A549 (cell line): ENCODE measurements around the gene PPIP5K2. TPM values are rescaled to one million over a fixed set of nuclear protein-coding genes. Genes with fewer than 3 reads are reported as not detected.

Source experiments
- ATAC-seq, 2 experiments: fragments of 200-7000 bp in 1 of 2; fragments of >200 bp in 1 of 2; cut with Nextera tagmentation in 1 of 2; cut with Tn5 transposase in 1 of 2; 3 replicates each; pipeline versions ENCODE4 v1.8.0 to v1.9.1; 2018 to 2020; ENCODE audit warnings: mild to moderate bottlenecking in 1 of 2, moderate library complexity in 1 of 2
- CTCF ChIA-PET: fragments of 300-600 bp; sonication (Branson Sonifier 250); formaldehyde crosslinking; extraction: SDS; loops from one replicate; lab custom pipeline; 2021; ENCODE audit warnings: antibody characterized with exemption, inconsistent platforms; lab: Yijun Ruan, JAX
- POLR2A ChIA-PET: fragments of 350-600 bp; formaldehyde crosslinking; extraction: SDS; loops from one replicate; lab custom pipeline; 2021; ENCODE audit warnings: antibody characterized with exemption, inconsistent platforms; lab: Yijun Ruan, JAX
- DNase-seq, 2 experiments: peaks; one replicate each; pipeline versions ENCODE4 v3.0.0 to v3.0.0-alpha.2; 2011 to 2016; ENCODE audit warnings: low read depth in 1 of 2, low spot score in 1 of 2
- FAIRE-seq: peaks from 2 replicates; lab custom pipeline; 2011; peaks lifted over from hg19 to GRCh38; lab: Jason Lieb, UNC
- H3K27ac ChIP-seq, 2 experiments: fragments of >200 bp; sonication (Bioruptor Twin); formaldehyde crosslinking; 3 replicates each; pipeline ENCODE4 v1.5.1; 2016 to 2017
- H3K4me1 ChIP-seq: fragments of >200 bp; sonication (Bioruptor Twin); formaldehyde crosslinking; 3 replicates; pipeline ENCODE4 v1.6.1; 2016
- H3K4me2 ChIP-seq: fragments of >200 bp; sonication (Bioruptor Twin); formaldehyde crosslinking; 3 replicates; pipeline ENCODE4 v1.6.1; 2016
- H3K4me3 ChIP-seq: fragments of >200 bp; sonication (Bioruptor Twin); formaldehyde crosslinking; 3 replicates; pipeline ENCODE4 v1.5.1; 2016
- H3K9me3 ChIP-seq: fragments of >200 bp; sonication (Bioruptor Twin); formaldehyde crosslinking; 3 replicates; pipeline ENCODE4 v1.6.1; 2016
- CEBPB ChIP-seq, 2 experiments: fragments of >200 bp in 1 of 2; sonication (Bioruptor Twin) in 1 of 2; formaldehyde crosslinking in 1 of 2; IDR thresholded peaks; 2 replicates each; pipeline ENCODE4 v1.6.1; 2012 to 2016
- CHD4 ChIP-seq: fragments of 200-600 bp; sonication (generic); IDR thresholded peaks from 2 replicates; pipeline ENCODE4 v1.6.1; 2016; ENCODE audit warnings: antibody characterized with exemption, mild to moderate bottlenecking, borderline replicate concordance
- EHF ChIP-seq: fragments of 250-450 bp; sonication (Bioruptor Pico); IDR thresholded peaks from 2 replicates; pipeline ENCODE4 v1.5.0; 2020; ENCODE audit warnings: mild to moderate bottlenecking
- FOSB ChIP-seq: fragments of 250-450 bp; sonication (Bioruptor Pico); IDR thresholded peaks from 2 replicates; pipeline ENCODE4 v1.5.0; 2020; ENCODE audit warnings: mild to moderate bottlenecking, moderate library complexity
- GATA3 ChIP-seq: IDR thresholded peaks from 2 replicates; pipeline ENCODE4 v1.6.1; 2012; ENCODE audit warnings: borderline replicate concordance
- HOXB13 ChIP-seq: fragments of 250-450 bp; sonication (Bioruptor Pico); IDR thresholded peaks from 2 replicates; pipeline ENCODE4 v1.5.0; 2020; ENCODE audit warnings: low read depth, mild to moderate bottlenecking, moderate library complexity
- JUN ChIP-seq, 2 experiments: fragments of >200 bp; sonication (Bioruptor Twin); formaldehyde crosslinking; IDR thresholded peaks; 2 replicates in 1 of 2; 3 replicates in 1 of 2; pipeline ENCODE4 v1.6.1; 2016 to 2017
- MAFK ChIP-seq: fragments of 450-650 bp; IDR thresholded peaks from 2 replicates; pipeline ENCODE4 v1.6.1; 2014; ENCODE audit not compliant: partially characterized antibody
- RFX5 ChIP-seq: fragments of 450-650 bp; IDR thresholded peaks from 2 replicates; pipeline ENCODE4 v1.7.1; 2014; ENCODE audit warnings: antibody characterized with exemption, mild to moderate bottlenecking, moderate library complexity
- SMC3 ChIP-seq: fragments of >200 bp; sonication (Bioruptor Twin); formaldehyde crosslinking; IDR thresholded peaks from 3 replicates; pipeline ENCODE4 v1.6.1; 2018; ENCODE audit warnings: inconsistent platforms
- TFCP2L1 ChIP-seq: fragments of 250-450 bp; sonication (Bioruptor Pico); IDR thresholded peaks from 2 replicates; pipeline ENCODE4 v1.5.0; 2021; ENCODE audit warnings: mild to moderate bottlenecking
- TP53 ChIP-seq: fragments of 250-450 bp; sonication (Bioruptor Pico); IDR thresholded peaks from 2 replicates; pipeline ENCODE4 v1.5.0; 2021; ENCODE audit warnings: mild to moderate bottlenecking, moderate library complexity
- ZFP36 ChIP-seq: fragments of 450-650 bp; IDR thresholded peaks from 2 replicates; pipeline ENCODE4 v1.6.1; 2014; ENCODE audit warnings: borderline replicate concordance; ENCODE audit not compliant: partially characterized antibody
- ZNF302 ChIP-seq: fragments of 250-450 bp; sonication (Bioruptor Pico); IDR thresholded peaks from 2 replicates; pipeline ENCODE4 v1.9.0; 2021; ENCODE audit warnings: inconsistent platforms, mild to moderate bottlenecking, moderate library complexity
- WGBS: methylation state at CpG from one replicate; pipeline ENCODE4 v1.1.6; 2017; ENCODE audit errors: missing lambda C conversion rate; 5-methylcytosine and 5-hydroxymethylcytosine counted together
- polyA plus RNA-seq, 4 experiments: library from polyadenylated mRNA; depleted of rRNA in 3 of 4; stranded (reverse); fragments of >200 nt; fragmentation: RNase III in 1 of 4; extraction: RNeasy Plus Mini Kit Qiagen cat#74134 plus additional on column Dnase treatment in 1 of 4; gene quantifications; 2 replicates in 3 of 4; 3 replicates in 1 of 4; pipeline ENCODE4 v1.2.3, GENCODE V29; 2011 to 2017
- TF ChIP-seq, protein P1 (sequence below): fragments of 150-350 bp; IDR thresholded peaks from 2 replicates; pipeline ENCODE4 v1.6.1; 2014; ENCODE audit warnings: low read depth, mild to moderate bottlenecking, low read length
- TF ChIP-seq, protein P2 (sequence below): fragments of 450-650 bp; IDR thresholded peaks from 2 replicates; pipeline ENCODE4 v1.6.1; 2014; ENCODE audit warnings: antibody characterized with exemption
- TF ChIP-seq, protein P3 (sequence below): fragments of 250-450 bp; sonication (Bioruptor Pico); IDR thresholded peaks from 2 replicates; pipeline ENCODE4 v1.5.0; 2020; ENCODE audit warnings: low read depth, mild to moderate bottlenecking, moderate library complexity

Gene PPIP5K2
- polyA plus RNA-seq, 2 of the 4 experiments (the other 2 are of a cell fraction) = 21.9 to 61.7 TPM

DNA sequence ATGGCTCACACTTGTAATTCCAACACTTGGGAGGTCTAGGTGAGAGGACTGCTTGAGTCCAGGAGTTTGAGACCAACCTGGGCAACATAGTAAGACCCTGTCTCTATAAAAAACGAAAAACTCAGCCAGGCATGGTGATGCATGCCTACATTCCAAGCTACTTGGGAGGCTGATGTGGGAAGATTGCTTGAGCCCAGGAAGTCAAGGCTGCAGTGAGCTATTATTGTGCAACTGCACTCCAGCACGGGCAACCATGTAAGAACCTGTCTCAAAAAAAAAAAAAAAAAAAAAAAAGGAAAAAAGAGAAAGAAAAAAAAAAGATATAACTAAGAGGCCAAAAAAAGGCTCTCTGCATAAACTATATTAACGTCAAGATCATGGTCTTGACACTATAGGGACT is 27.4 kb upstream of the PPIP5K2 start:
- Histone ChIP-seq H3K4me1 (peaks cover 4% of the 10 kb centered on the region; the same call in 1 of the 3 replicates), H3K27ac (no peak overlapping the region), H3K4me3 (no peak overlapping the region), H3K9me3 (no peaks in the 10 kb centered on the region), H3K4me2 (no peak overlapping the region)
- CTCF ChIA-PET = no interaction called here
- POLR2A ChIA-PET = no interaction called here
- 62% methylated on average over 3 of the region's 3 CpGs for WGBS
- no peak for TF ChIP-seq SMC3
- no peak for TF ChIP-seq FOSB (CRISPR knock-in tag)
- no peak for TF ChIP-seq ZFP36
- TF ChIP-seq CEBPB (IDR thresholded peaks at IDR 0.05) = no peak
- no peak for TF ChIP-seq TFCP2L1 (CRISPR knock-in tag)
- no peak for TF ChIP-seq EHF (CRISPR knock-in tag)
- no peak for TF ChIP-seq HOXB13 (CRISPR knock-in tag)
- no peak for TF ChIP-seq RFX5
- no peak for TF ChIP-seq JUN (IDR thresholded peaks at IDR 0.05)
- no peak for TF ChIP-seq GATA3
- no peak for TF ChIP-seq CHD4
- TF ChIP-seq, protein P1, sequence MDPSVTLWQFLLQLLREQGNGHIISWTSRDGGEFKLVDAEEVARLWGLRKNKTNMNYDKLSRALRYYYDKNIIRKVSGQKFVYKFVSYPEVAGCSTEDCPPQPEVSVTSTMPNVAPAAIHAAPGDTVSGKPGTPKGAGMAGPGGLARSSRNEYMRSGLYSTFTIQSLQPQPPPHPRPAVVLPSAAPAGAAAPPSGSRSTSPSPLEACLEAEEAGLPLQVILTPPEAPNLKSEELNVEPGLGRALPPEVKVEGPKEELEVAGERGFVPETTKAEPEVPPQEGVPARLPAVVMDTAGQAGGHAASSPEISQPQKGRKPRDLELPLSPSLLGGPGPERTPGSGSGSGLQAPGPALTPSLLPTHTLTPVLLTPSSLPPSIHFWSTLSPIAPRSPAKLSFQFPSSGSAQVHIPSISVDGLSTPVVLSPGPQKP = no peak
- TF ChIP-seq MAFK = no peak
- TF ChIP-seq, protein P2, sequence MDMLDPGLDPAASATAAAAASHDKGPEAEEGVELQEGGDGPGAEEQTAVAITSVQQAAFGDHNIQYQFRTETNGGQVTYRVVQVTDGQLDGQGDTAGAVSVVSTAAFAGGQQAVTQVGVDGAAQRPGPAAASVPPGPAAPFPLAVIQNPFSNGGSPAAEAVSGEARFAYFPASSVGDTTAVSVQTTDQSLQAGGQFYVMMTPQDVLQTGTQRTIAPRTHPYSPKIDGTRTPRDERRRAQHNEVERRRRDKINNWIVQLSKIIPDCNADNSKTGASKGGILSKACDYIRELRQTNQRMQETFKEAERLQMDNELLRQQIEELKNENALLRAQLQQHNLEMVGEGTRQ = no peak
- no peak for FAIRE-seq
- no peak for DNase-seq
- no peak for ATAC-seq

- FAIRE-seq (no peak), ATAC-seq (no peak), DNase-seq (no peak)
- ChIA-PET CTCF (no interaction called here), POLR2A (no interaction called here)
- Histone ChIP-seq H3K4me1 (peaks cover 4% of the 10 kb centered on the region; the same call in 1 of the 3 replicates), H3K9me3 (no peaks in the 10 kb centered on the region), H3K27ac (no peak overlapping the region), H3K4me3 (no peak overlapping the region), H3K4me2 (no peak overlapping the region)
- no peak for TF ChIP-seq TP53 (CRISPR knock-in tag)
- 83% methylated on average over 1 of the region's 1 CpG for WGBS
These were observed 26.4 kb upstream of the PPIP5K2 start for GRCh38 chr5:103093727-103094126.

DNA sequence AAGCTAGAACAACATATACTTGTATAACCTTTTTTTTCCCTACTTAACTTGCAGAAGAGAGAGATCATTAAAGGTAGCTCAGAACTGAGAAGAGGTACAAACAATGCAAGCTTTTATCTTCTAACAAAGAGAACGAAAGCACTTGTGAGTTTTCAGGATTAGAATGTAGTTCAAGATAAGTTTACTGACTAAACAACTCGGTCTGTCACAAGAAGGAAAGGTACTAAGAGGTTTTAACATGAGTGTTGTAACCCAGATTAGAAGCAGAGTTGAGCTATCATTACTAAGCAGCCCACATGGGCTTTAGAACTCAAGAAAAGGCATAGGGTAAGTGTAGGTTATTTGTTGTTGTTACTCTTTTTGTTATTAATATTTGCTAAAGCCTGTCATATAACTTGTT is 25.4 kb upstream of the PPIP5K2 start:
- TF ChIP-seq FOSB (CRISPR knock-in tag) (no peak), ZNF302 (no peak)
- TF ChIP-seq, protein P3, sequence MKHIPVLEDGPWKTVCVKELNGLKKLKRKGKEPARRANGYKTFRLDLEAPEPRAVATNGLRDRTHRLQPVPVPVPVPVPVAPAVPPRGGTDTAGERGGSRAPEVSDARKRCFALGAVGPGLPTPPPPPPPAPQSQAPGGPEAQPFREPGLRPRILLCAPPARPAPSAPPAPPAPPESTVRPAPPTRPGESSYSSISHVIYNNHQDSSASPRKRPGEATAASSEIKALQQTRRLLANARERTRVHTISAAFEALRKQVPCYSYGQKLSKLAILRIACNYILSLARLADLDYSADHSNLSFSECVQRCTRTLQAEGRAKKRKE = no peak
- Histone ChIP-seq H3K9me3 (no peaks in the 10 kb centered on the region), H3K27ac (no peak overlapping the region), H3K4me2 (no peak overlapping the region), H3K4me1 (peaks cover 4% of the 10 kb centered on the region; the same call in 1 of the 3 replicates), H3K4me3 (no peak overlapping the region)
- 68% methylated on average over 2 of the region's 2 CpGs for WGBS
- POLR2A ChIA-PET = no interaction called here
- FAIRE-seq = no peak
- ATAC-seq = no peak
- CTCF ChIA-PET = no interaction called here
- no peak for DNase-seq

DNA sequence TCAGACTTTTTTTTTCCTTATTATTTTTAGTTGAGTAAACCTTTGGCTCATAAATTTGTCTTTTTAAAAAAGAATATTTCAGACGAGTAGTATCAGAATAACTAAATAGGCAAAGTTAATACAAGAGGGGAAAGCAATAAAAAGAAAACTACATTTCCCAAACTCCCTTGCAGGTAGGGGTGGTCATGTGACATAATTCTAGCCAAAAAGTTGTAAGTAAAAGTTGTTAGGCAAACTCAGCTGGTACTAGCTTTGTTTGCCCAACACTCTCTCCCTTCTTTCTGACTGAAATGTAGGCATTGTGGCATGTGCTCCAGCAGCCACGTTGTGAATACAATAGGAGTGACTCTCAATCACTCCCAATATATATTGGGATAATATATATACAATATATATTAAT is 21.1 kb upstream of the PPIP5K2 start:
- CTCF ChIA-PET = interaction anchor here (0.5 kb wide), 1 partner anchor 77 kb away, joined by 3 read pairs; no protein-coding TSS in a partner anchor
- 54% methylated on average over 2 of the region's 2 CpGs for WGBS

More for the DNA sequence above, 21.1 kb upstream of the PPIP5K2 start:
- TF ChIP-seq, protein P2 = peak; percentile 40; the same call in 1 of the 2 replicates
- no peak for TF ChIP-seq ZFP36
- FAIRE-seq (no peak), ATAC-seq (no peak), DNase-seq (no peak)
- H3K4me2 ChIP-seq = no peak overlapping the region
- H3K27ac ChIP-seq = no peak overlapping the region
- H3K4me3 ChIP-seq = no peak overlapping the region
- no peaks in the 10 kb centered on the region for H3K9me3 ChIP-seq
- H3K4me1 ChIP-seq = peaks cover 4% of the 10 kb centered on the region; the same call in 1 of the 3 replicates
- POLR2A ChIA-PET = no interaction called here
